Endothelial cell (in vitro differentiated cells): ENCODE results near the gene GABRB1. TPM values are rescaled to one million over a fixed set of nuclear protein-coding genes. Genes with fewer than 3 reads are reported as not detected.

ENCODE experiments used
- DNase-seq: peaks from one replicate; pipeline ENCODE4 v3.0.0; 2021; ENCODE audit warnings: low spot score
- H3K27ac Mint-ChIP-seq: one replicate; pipeline ENCODE4 v1.8.0; 2021; ENCODE audit warnings: mixed read lengths, inconsistent platforms; ENCODE audit not compliant: unreplicated experiment
- H3K27me3 Mint-ChIP-seq: one replicate; pipeline ENCODE4 v1.8.0; 2021; ENCODE audit warnings: mild to moderate bottlenecking, moderate library complexity, mixed read lengths, inconsistent platforms; ENCODE audit not compliant: unreplicated experiment
- H3K36me3 Mint-ChIP-seq: one replicate; pipeline ENCODE4 v1.8.0; 2021; ENCODE audit warnings: mild to moderate bottlenecking, low read depth, mixed read lengths, inconsistent platforms; ENCODE audit not compliant: unreplicated experiment
- H3K4me1 Mint-ChIP-seq: one replicate; pipeline ENCODE4 v1.8.0; 2021; ENCODE audit warnings: mild to moderate bottlenecking, mixed read lengths, inconsistent platforms; ENCODE audit not compliant: unreplicated experiment
- H3K4me3 Mint-ChIP-seq: one replicate; pipeline ENCODE4 v1.8.0; 2021; ENCODE audit warnings: mild to moderate bottlenecking, mixed read lengths, inconsistent platforms; ENCODE audit not compliant: unreplicated experiment
- H3K9me3 Mint-ChIP-seq: one replicate; pipeline ENCODE4 v1.8.0; 2021; ENCODE audit warnings: mixed read lengths, inconsistent platforms; ENCODE audit not compliant: unreplicated experiment
- total RNA-seq: library from RNA; stranded (reverse); fragmentation: NEBNext Ultra II Directional; extraction: Animal tissue kit (Norgen Biotek cat#: 25700); gene quantifications from one replicate; pipeline ENCODE4 v1.2.1, GENCODE V29; 2021; ENCODE audit not compliant: unreplicated experiment
- TF ChIP-seq, protein P1 (sequence below): fragments of 200-600 bp; sonication (generic); IDR thresholded peaks from one replicate; pipeline ENCODE4 v1.5.0; 2021; ENCODE audit warnings: antibody characterized with exemption; ENCODE audit not compliant: unreplicated experiment

Gene GABRB1
- total RNA-seq, 1 donor from 2014 or later = not detected

DNA sequence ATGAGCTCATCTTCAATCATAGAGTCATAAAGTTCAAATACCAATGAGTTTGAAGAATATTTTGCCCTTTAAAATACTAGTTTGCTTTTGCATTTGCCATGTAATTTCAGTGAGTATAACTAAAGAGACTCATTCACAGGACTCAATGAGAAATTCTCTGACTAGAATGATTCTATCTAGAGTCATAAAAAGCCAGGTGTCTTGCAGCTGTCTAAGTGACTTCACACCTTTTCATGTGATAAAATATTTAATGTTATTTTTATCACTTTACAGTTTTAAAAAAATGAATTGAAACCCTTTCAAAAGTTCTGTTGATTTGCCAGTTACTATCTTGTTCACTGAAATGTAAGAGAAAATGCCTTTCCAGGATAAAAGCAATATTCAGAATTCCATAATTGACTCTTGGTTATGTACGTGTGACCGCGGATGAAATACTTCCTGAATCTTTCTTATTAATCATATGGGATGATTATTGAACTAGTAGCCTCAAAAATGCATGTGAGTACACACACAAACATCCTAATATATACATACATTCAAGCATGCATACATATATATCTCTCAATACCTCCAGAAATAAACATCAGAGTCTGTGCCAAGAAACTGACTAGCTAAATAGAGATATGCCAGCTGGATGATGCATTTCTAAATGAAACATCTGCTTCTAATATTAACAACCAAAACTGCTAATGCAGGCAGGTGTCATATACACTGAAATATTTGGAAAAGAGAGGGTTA, 87.0 kb downstream of the GABRB1 start:
- no peaks in the 10 kb centered on the region for H3K4me1 Mint-ChIP-seq
- no peaks in the 10 kb centered on the region for H3K9me3 Mint-ChIP-seq
- TF ChIP-seq, protein P1, sequence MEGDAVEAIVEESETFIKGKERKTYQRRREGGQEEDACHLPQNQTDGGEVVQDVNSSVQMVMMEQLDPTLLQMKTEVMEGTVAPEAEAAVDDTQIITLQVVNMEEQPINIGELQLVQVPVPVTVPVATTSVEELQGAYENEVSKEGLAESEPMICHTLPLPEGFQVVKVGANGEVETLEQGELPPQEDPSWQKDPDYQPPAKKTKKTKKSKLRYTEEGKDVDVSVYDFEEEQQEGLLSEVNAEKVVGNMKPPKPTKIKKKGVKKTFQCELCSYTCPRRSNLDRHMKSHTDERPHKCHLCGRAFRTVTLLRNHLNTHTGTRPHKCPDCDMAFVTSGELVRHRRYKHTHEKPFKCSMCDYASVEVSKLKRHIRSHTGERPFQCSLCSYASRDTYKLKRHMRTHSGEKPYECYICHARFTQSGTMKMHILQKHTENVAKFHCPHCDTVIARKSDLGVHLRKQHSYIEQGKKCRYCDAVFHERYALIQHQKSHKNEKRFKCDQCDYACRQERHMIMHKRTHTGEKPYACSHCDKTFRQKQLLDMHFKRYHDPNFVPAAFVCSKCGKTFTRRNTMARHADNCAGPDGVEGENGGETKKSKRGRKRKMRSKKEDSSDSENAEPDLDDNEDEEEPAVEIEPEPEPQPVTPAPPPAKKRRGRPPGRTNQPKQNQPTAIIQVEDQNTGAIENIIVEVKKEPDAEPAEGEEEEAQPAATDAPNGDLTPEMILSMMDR = no peak
- no peaks in the 10 kb centered on the region for H3K27me3 Mint-ChIP-seq
- no peak overlapping the region for H3K27ac Mint-ChIP-seq
- no peak overlapping the region for H3K4me3 Mint-ChIP-seq
- no peak for DNase-seq
- H3K36me3 Mint-ChIP-seq = no peaks in the 10 kb centered on the region

DNA sequence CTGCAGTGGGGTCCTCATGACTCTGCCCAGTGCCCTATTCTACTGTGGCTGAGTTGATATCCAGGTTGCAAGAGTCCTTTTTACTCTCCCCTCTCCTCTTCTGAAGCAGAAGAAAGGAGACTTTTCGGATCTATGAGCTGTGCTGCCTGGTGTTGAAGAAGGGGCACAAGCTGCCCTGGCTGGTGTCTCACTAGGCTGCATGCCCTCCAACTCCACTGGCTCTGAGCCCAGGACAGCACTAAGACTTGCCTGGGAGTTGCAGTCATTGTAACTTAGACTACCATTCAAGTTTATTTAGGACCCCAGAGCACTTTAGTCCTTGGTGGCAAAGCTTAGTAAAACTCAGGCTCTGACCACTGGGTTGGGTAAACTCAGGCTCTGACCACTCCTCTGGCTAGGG, 89.4 kb downstream of the GABRB1 start:
- Mint-ChIP-seq H3K27ac (no peak overlapping the region), H3K9me3 (no peaks in the 10 kb centered on the region), H3K4me1 (peaks cover 5% of the 10 kb centered on the region), H3K4me3 (no peak overlapping the region), H3K27me3 (no peaks in the 10 kb centered on the region), H3K36me3 (no peaks in the 10 kb centered on the region)
- TF ChIP-seq, protein P1 = no peak
- no peak for DNase-seq

GRCh38 chr4:47122592-47123291, 91.4 kb downstream of the GABRB1 start:
- no peak overlapping the region for H3K4me3 Mint-ChIP-seq

GRCh38 chr4:47128991-47129390, 97.6 kb downstream of the GABRB1 start:
- DNase-seq = no peak
- Mint-ChIP-seq H3K4me3 (no peak overlapping the region), H3K27ac (no peak overlapping the region), H3K27me3 (no peaks in the 10 kb centered on the region), H3K9me3 (no peaks in the 10 kb centered on the region), H3K4me1 (peaks cover 5% of the 10 kb centered on the region), H3K36me3 (no peaks in the 10 kb centered on the region)
- TF ChIP-seq, protein P1 = no peak

More at GRCh38 chr4:47122592-47123291, 91.4 kb downstream of the GABRB1 start:
- Mint-ChIP-seq H3K27me3 (no peaks in the 10 kb centered on the region), H3K36me3 (no peaks in the 10 kb centered on the region), H3K9me3 (no peaks in the 10 kb centered on the region), H3K4me1 (peaks cover 5% of the 10 kb centered on the region), H3K27ac (no peak overlapping the region)
- TF ChIP-seq, protein P1 = peak; percentile 84
- peak; percentile 79 for DNase-seq

DNA sequence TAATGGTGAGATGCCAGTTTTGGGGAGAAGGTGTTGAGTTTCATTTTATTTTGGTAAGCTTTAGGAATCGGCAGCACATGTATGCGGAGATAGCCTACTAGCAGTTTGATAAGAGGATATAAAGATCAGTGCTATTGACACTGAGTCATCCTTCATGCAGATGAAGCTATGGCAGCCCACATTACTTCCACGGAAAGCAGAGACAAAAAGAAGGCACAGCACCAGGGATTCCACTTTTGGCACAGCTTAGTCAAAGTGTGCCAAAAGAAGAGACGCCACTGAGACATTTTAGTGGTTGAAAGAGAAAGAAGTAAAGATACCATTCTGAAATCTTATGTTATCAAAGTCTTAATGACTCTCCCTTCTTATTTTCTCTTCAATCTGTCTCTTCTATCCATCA, 103.8 kb downstream of the GABRB1 start:
- peaks cover 1% of the 10 kb centered on the region for H3K27me3 Mint-ChIP-seq
- no peak overlapping the region for H3K27ac Mint-ChIP-seq
- TF ChIP-seq, protein P1 = no peak
- H3K4me3 Mint-ChIP-seq = no peak overlapping the region
- no peaks in the 10 kb centered on the region for H3K9me3 Mint-ChIP-seq
- H3K36me3 Mint-ChIP-seq = no peaks in the 10 kb centered on the region
- DNase-seq = no peak
- H3K4me1 Mint-ChIP-seq = no peaks in the 10 kb centered on the region
